HL-60 (cell line): ENCODE results near the gene CLCN7.

ENCODE experiments used
- GABPA ChIP-seq: IDR thresholded peaks from 2 replicates; pipeline ENCODE4 v1.6.1; 2012; ENCODE audit warnings: low read depth
- POLR2AphosphoS5 ChIP-seq: IDR thresholded peaks from 2 replicates; pipeline ENCODE4 v1.6.1; 2012; ENCODE audit warnings: low read depth
- TF ChIP-seq, protein P1 (sequence below): IDR thresholded peaks from one replicate; pipeline ENCODE4 v1.5.1; 2011; ENCODE audit warnings: low read length, control low read depth, inconsistent platforms; ENCODE audit not compliant: insufficient read depth
- TF ChIP-seq, protein P2 (sequence below): IDR thresholded peaks from 2 replicates; pipeline ENCODE4 v1.6.1; 2012; ENCODE audit warnings: low read depth; ENCODE audit not compliant: insufficient replicate concordance

DNA sequence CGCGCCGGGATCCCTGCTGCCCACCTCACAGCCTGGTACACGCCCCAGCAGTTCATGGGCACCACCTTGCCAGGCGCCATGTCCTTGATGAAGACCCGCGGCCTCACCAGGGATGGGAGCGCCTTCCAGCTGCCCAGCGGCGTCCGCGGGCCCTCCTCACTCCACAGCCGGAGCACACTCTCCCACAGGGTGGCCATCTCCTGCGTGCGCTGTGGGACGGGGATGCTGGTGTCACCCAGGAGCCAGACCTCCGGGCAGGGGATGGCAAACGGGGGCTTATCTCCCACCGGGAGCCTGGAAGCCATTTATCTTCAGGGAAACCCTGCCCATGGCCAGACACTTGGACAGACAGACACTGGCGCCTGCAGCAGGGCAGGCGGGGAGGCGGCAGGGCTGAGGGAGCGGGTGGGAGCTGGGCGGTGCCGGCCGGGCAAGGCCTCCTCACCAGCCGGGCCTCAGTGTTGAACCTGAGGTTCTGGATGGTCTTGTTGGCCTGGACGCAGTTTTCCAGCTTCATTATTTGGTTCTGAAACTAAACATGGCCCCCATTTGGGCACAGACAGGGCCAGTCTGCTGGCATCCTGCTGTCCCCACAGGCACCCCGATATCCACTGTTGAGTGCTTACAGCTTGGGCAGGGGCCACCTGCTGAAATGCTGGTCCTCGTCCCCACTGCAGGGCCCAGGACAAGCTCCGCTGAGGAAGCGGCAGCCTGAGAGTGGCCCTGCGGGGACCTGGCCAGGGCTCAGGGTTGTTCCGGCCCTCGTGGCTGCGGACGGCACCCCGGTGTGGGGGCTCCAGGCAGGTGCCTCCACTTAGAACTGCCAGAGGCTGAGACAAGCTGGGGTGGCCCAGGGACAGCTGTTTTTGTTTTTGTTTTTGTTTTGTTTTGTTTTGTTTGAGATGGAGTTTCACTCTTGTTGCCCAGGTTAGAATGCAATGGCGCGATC lies 39.9 kb downstream of the CLCN7 start:
- TF ChIP-seq POLR2AphosphoS5 (no peak), GABPA (no peak)
- TF ChIP-seq, protein P1, sequence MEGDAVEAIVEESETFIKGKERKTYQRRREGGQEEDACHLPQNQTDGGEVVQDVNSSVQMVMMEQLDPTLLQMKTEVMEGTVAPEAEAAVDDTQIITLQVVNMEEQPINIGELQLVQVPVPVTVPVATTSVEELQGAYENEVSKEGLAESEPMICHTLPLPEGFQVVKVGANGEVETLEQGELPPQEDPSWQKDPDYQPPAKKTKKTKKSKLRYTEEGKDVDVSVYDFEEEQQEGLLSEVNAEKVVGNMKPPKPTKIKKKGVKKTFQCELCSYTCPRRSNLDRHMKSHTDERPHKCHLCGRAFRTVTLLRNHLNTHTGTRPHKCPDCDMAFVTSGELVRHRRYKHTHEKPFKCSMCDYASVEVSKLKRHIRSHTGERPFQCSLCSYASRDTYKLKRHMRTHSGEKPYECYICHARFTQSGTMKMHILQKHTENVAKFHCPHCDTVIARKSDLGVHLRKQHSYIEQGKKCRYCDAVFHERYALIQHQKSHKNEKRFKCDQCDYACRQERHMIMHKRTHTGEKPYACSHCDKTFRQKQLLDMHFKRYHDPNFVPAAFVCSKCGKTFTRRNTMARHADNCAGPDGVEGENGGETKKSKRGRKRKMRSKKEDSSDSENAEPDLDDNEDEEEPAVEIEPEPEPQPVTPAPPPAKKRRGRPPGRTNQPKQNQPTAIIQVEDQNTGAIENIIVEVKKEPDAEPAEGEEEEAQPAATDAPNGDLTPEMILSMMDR = no peak
- TF ChIP-seq, protein P2, sequence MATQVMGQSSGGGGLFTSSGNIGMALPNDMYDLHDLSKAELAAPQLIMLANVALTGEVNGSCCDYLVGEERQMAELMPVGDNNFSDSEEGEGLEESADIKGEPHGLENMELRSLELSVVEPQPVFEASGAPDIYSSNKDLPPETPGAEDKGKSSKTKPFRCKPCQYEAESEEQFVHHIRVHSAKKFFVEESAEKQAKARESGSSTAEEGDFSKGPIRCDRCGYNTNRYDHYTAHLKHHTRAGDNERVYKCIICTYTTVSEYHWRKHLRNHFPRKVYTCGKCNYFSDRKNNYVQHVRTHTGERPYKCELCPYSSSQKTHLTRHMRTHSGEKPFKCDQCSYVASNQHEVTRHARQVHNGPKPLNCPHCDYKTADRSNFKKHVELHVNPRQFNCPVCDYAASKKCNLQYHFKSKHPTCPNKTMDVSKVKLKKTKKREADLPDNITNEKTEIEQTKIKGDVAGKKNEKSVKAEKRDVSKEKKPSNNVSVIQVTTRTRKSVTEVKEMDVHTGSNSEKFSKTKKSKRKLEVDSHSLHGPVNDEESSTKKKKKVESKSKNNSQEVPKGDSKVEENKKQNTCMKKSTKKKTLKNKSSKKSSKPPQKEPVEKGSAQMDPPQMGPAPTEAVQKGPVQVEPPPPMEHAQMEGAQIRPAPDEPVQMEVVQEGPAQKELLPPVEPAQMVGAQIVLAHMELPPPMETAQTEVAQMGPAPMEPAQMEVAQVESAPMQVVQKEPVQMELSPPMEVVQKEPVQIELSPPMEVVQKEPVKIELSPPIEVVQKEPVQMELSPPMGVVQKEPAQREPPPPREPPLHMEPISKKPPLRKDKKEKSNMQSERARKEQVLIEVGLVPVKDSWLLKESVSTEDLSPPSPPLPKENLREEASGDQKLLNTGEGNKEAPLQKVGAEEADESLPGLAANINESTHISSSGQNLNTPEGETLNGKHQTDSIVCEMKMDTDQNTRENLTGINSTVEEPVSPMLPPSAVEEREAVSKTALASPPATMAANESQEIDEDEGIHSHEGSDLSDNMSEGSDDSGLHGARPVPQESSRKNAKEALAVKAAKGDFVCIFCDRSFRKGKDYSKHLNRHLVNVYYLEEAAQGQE = no peak
